ENCODE measurements around the gene GLCE. TPM values are rescaled to one million over a fixed set of nuclear protein-coding genes. Genes with fewer than 3 reads are reported as not detected.
A peak's percentile ranks its signal among the peaks of the same experiment; 100 is the strongest.

The GLCE gene
- total RNA-seq, 1 experiment from 2014 or later = 12.5 TPM

DNA sequence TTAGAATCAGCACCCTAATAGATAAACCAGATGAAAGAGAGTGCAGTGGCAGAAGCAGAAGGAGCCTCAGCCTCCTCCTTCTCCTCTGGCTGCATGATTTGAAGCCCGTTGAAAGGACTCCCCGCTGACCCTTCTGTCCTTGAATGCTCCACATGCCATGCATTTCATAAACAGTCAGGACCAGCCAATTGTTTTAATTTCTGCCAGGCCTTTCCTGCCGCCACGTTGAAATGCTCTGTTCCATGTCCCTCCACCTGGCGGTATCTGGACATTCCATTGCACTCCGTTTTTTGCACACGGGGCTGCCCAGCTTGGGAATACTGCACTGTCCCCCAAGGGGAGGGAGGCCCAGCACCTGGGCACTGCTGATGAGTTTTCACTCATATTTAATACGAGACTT is 35.2 kb upstream of the GLCE start:
- ChIA-PET CTCF (interaction anchor here (0.9 to 1.4 kb wide), 4 partner anchors 12 to 93 kb away, joined by 3 read pairs; no protein-coding TSS in a partner anchor), POLR2A (interaction anchor here (1.4 kb wide), 1 partner anchor 44 kb away, joined by 4 read pairs; no protein-coding TSS in a partner anchor)
- peaks cover 43% of the 10 kb centered on the region for H3K4me1 Mint-ChIP-seq
- no peak overlapping the region for H3K27ac Mint-ChIP-seq
- DNase-seq (ENCODE audit: low spot score) (no peak), ATAC-seq (no peak)
- no peaks in the 10 kb centered on the region for H3K9me3 Mint-ChIP-seq
- TF ChIP-seq RORB (CRISPR knock-in tag; IDR thresholded peaks at IDR 0.05) (no peak), CBFB (CRISPR knock-in tag; IDR thresholded peaks at IDR 0.05; ENCODE audit: low read depth) (no peak), ZBTB21 (CRISPR knock-in tag; IDR thresholded peaks at IDR 0.05; ENCODE audit: borderline replicate concordance) (no peak), ZNF263 (CRISPR knock-in tag; IDR thresholded peaks at IDR 0.05; ENCODE audit: low read depth) (no peak), ZNF317 (CRISPR knock-in tag; IDR thresholded peaks at IDR 0.05; ENCODE audit: borderline replicate concordance, low read depth) (no peak), KAT7 (CRISPR knock-in tag; IDR thresholded peaks at IDR 0.05; ENCODE audit: borderline replicate concordance) (no peak), TEAD4 (CRISPR knock-in tag; IDR thresholded peaks at IDR 0.05) (no peak)
- TF ChIP-seq, protein P1, sequence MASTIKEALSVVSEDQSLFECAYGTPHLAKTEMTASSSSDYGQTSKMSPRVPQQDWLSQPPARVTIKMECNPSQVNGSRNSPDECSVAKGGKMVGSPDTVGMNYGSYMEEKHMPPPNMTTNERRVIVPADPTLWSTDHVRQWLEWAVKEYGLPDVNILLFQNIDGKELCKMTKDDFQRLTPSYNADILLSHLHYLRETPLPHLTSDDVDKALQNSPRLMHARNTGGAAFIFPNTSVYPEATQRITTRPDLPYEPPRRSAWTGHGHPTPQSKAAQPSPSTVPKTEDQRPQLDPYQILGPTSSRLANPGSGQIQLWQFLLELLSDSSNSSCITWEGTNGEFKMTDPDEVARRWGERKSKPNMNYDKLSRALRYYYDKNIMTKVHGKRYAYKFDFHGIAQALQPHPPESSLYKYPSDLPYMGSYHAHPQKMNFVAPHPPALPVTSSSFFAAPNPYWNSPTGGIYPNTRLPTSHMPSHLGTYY (CRISPR knock-in tag; IDR thresholded peaks at IDR 0.05) = no peak
- TF ChIP-seq, protein P2, sequence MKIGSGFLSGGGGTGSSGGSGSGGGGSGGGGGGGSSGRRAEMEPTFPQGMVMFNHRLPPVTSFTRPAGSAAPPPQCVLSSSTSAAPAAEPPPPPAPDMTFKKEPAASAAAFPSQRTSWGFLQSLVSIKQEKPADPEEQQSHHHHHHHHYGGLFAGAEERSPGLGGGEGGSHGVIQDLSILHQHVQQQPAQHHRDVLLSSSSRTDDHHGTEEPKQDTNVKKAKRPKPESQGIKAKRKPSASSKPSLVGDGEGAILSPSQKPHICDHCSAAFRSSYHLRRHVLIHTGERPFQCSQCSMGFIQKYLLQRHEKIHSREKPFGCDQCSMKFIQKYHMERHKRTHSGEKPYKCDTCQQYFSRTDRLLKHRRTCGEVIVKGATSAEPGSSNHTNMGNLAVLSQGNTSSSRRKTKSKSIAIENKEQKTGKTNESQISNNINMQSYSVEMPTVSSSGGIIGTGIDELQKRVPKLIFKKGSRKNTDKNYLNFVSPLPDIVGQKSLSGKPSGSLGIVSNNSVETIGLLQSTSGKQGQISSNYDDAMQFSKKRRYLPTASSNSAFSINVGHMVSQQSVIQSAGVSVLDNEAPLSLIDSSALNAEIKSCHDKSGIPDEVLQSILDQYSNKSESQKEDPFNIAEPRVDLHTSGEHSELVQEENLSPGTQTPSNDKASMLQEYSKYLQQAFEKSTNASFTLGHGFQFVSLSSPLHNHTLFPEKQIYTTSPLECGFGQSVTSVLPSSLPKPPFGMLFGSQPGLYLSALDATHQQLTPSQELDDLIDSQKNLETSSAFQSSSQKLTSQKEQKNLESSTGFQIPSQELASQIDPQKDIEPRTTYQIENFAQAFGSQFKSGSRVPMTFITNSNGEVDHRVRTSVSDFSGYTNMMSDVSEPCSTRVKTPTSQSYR (CRISPR knock-in tag; IDR thresholded peaks at IDR 0.05) = no peak
- peaks cover 53% of the 10 kb centered on the region for H3K27me3 Mint-ChIP-seq (ENCODE audit: low read depth)
- H3K36me3 Mint-ChIP-seq = no peaks in the 10 kb centered on the region
- no peak overlapping the region for H3K4me3 Mint-ChIP-seq

DNA sequence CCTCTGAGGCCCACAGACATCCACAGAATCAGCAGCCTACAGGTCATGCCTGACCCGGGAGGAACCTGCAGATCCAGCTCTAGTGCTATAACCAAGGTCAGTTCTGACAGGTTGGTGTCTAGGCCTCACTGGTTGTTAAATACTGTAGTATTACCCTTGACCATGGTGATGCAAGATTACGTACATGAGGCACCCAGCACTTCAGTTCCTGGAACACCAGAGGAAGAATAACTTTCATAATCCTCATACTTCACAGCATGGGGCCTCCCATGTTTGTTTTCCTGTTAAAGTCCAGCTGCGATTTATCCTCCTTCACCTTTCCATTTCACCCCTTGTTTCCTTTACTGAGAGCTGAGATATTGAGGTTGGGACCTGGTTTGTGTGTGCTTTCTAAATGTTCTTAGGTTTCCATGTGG is 34.4 kb upstream of the GLCE start:
- CTCF ChIA-PET = interaction anchor here (0.9 to 1.8 kb wide), 6 partner anchors 9 to 94 kb away, joined by 3 to 5 read pairs (median 3); no protein-coding TSS in a partner anchor
- H3K9me3 Mint-ChIP-seq = no peaks in the 10 kb centered on the region
- no peak overlapping the region for H3K4me3 Mint-ChIP-seq
- POLR2A ChIA-PET = interaction anchor here (1.4 kb wide), 1 partner anchor 44 kb away, joined by 4 read pairs; no protein-coding TSS in a partner anchor
- peaks cover 40% of the 10 kb centered on the region for H3K4me1 Mint-ChIP-seq
- ATAC-seq (no peak), DNase-seq (ENCODE audit: low spot score) (no peak)
- H3K27ac Mint-ChIP-seq = no peak overlapping the region
- no peaks in the 10 kb centered on the region for H3K36me3 Mint-ChIP-seq
- TF ChIP-seq GABPB1 (CRISPR knock-in tag; IDR thresholded peaks at IDR 0.05) (peak; percentile 98), NR1H2 (CRISPR knock-in tag; IDR thresholded peaks at IDR 0.05) (no peak)
- peaks cover 47% of the 10 kb centered on the region for H3K27me3 Mint-ChIP-seq (ENCODE audit: low read depth)

DNA sequence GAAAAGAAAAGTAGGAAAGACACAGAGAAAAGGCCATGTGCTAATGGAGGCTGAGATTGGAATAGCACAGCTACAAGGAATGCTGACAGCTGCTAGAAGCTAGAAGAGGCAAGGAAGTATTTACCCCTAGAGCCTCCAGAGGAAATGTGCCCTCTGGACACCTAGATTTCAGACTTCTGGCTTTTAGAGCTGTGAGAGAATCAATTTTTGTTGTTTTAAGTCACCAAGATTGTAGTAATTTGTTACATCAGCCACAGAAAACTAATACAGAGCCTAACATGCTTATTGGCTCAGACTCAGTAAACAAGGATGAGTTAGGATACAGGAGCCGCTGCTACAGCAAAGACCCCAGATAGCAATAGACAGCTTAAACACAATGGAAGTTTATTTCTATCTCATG is 33.1 kb upstream of the GLCE start:
- H3K4me3 Mint-ChIP-seq = no peak overlapping the region
- peaks cover 34% of the 10 kb centered on the region for H3K27me3 Mint-ChIP-seq (ENCODE audit: low read depth)
- peaks cover 38% of the 10 kb centered on the region for H3K4me1 Mint-ChIP-seq
- H3K36me3 Mint-ChIP-seq = no peaks in the 10 kb centered on the region
- ChIA-PET CTCF (interaction anchor here (0.6 to 1.8 kb wide), 5 partner anchors 10 to 215 kb away, joined by 3 to 5 read pairs (median 4); partner anchors contain the start of gene GLCE), POLR2A (interaction anchor here (0.7 kb wide), 1 partner anchor 42 kb away, joined by 3 read pairs; no protein-coding TSS in a partner anchor)
- DNase-seq (ENCODE audit: low spot score) (no peak), ATAC-seq (no peak)
- TF ChIP-seq GABPB1 (CRISPR knock-in tag; IDR thresholded peaks at IDR 0.05) = 0 out of 2 replicates have a peak, but pooled peaks have one; percentile 22
- TF ChIP-seq, protein P3, sequence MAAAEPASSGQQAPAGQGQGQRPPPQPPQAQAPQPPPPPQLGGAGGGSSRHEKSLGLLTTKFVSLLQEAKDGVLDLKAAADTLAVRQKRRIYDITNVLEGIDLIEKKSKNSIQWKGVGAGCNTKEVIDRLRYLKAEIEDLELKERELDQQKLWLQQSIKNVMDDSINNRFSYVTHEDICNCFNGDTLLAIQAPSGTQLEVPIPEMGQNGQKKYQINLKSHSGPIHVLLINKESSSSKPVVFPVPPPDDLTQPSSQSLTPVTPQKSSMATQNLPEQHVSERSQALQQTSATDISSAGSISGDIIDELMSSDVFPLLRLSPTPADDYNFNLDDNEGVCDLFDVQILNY (CRISPR knock-in tag; IDR thresholded peaks at IDR 0.05) = no peak
- no peak for TF ChIP-seq OVOL2 (CRISPR knock-in tag; IDR thresholded peaks at IDR 0.05; ENCODE audit: borderline replicate concordance)
- TF ChIP-seq, protein P4, sequence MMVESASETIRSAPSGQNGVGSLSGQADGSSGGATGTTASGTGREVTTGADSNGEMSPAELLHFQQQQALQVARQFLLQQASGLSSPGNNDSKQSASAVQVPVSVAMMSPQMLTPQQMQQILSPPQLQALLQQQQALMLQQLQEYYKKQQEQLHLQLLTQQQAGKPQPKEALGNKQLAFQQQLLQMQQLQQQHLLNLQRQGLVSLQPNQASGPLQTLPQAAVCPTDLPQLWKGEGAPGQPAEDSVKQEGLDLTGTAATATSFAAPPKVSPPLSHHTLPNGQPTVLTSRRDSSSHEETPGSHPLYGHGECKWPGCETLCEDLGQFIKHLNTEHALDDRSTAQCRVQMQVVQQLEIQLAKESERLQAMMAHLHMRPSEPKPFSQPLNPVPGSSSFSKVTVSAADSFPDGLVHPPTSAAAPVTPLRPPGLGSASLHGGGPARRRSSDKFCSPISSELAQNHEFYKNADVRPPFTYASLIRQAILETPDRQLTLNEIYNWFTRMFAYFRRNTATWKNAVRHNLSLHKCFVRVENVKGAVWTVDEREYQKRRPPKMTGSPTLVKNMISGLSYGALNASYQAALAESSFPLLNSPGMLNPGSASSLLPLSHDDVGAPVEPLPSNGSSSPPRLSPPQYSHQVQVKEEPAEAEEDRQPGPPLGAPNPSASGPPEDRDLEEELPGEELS (CRISPR knock-in tag; IDR thresholded peaks at IDR 0.05) = no peak
- TF ChIP-seq ZNF121 (CRISPR knock-in tag; IDR thresholded peaks at IDR 0.05) = no peak
- no peak for TF ChIP-seq MXD4 (CRISPR knock-in tag; IDR thresholded peaks at IDR 0.05; ENCODE audit: borderline replicate concordance)
- no peak for TF ChIP-seq NFE2L1 (CRISPR knock-in tag; IDR thresholded peaks at IDR 0.05)
- no peak for TF ChIP-seq TEAD1 (CRISPR knock-in tag; IDR thresholded peaks at IDR 0.05)
- H3K27ac Mint-ChIP-seq = no peak overlapping the region
- no peaks in the 10 kb centered on the region for H3K9me3 Mint-ChIP-seq

All from WTC11 (cell line).